GM23338 (cell line): ENCODE data around the gene SFTPD.

ENCODE experiments used
- CREB1 ChIP-seq: fragments of 250-450 bp; sonication (Bioruptor Pico); IDR thresholded peaks from 2 replicates; pipeline ENCODE4 v1.5.0; 2020; ENCODE audit warnings: low read depth, mild to moderate bottlenecking, moderate library complexity
- CTCF ChIP-seq, 2 experiments: fragments of 200-600 bp in 1 of 2; sonication (generic) in 1 of 2; conservative IDR thresholded peaks; 2 replicates each; pipeline versions ENCODE4 v1.5.1 to v1.6.1; 2016 to 2017; ENCODE audit warnings: antibody characterized with exemption in 2 of 2, low read depth in 2 of 2, mild to moderate bottlenecking in 2 of 2, moderate library complexity in 1 of 2
- ETS1 ChIP-seq: IDR thresholded peaks from 2 replicates; pipeline ENCODE4 v1.6.1; 2016; ENCODE audit warnings: antibody characterized with exemption
- EZH2 ChIP-seq: fragments of 200-600 bp; sonication (generic); IDR thresholded peaks from one replicate; pipeline ENCODE4 v1.8.0; 2017; ENCODE audit warnings: antibody characterized with exemption, mild to moderate bottlenecking, low read depth; ENCODE audit not compliant: unreplicated experiment
- EZH2phosphoT487 ChIP-seq: fragments of 200-600 bp; sonication (generic); IDR thresholded peaks from one replicate; pipeline ENCODE4 v1.8.1; 2018; ENCODE audit warnings: antibody characterized with exemption; ENCODE audit not compliant: unreplicated experiment
- JUNB ChIP-seq: IDR thresholded peaks from one replicate; pipeline ENCODE4 v1.6.1; 2016; ENCODE audit warnings: antibody characterized with exemption; ENCODE audit not compliant: unreplicated experiment
- NANOG ChIP-seq: IDR thresholded peaks from 2 replicates; pipeline ENCODE4 v1.6.1; 2016; ENCODE audit warnings: antibody characterized with exemption, borderline replicate concordance
- POLR2AphosphoS5 ChIP-seq: IDR thresholded peaks from 2 replicates; pipeline ENCODE4 v1.6.1; 2016; ENCODE audit warnings: antibody characterized with exemption, low read depth
- REST ChIP-seq: IDR thresholded peaks from one replicate; pipeline ENCODE4 v1.6.1; 2018; ENCODE audit warnings: antibody characterized with exemption; ENCODE audit not compliant: unreplicated experiment
- ZNF114 ChIP-seq: fragments of 250-450 bp; sonication (Bioruptor Pico); IDR thresholded peaks from 2 replicates; pipeline ENCODE4 v1.5.0; 2020; ENCODE audit warnings: mild to moderate bottlenecking, moderate library complexity
- ZNF331 ChIP-seq: fragments of 250-450 bp; sonication (Bioruptor Pico); IDR thresholded peaks from 2 replicates; pipeline ENCODE4 v1.5.0; 2020; ENCODE audit warnings: low read depth, mild to moderate bottlenecking, moderate library complexity

- TF ChIP-seq EZH2 = no peak
- TF ChIP-seq CTCF (conservative IDR thresholded peaks at IDR 0.05; ENCODE audit: low read depth in 2 of 2) = no peak
- no peak for TF ChIP-seq NANOG
- TF ChIP-seq EZH2phosphoT487 = no peak
- TF ChIP-seq REST = no peak
- no peak for TF ChIP-seq POLR2AphosphoS5
- no peak for TF ChIP-seq ZNF114 (CRISPR knock-in tag)
- no peak for TF ChIP-seq JUNB
- no peak for TF ChIP-seq CREB1 (CRISPR knock-in tag)
- TF ChIP-seq ZNF331 = no peak
- TF ChIP-seq ETS1 = no peak
These were observed 8.5 kb downstream of the SFTPD start for GRCh38 chr10:79940431-79940830.
